HepG2 (cell line): ENCODE measurements around the gene ACACA. TPM values are rescaled to one million over a fixed set of nuclear protein-coding genes. Genes with fewer than 3 reads are reported as not detected.

ENCODE experiments used
- ATAC-seq: fragments of 200-7000 bp; cut with Tn5 transposase; 3 replicates; pipeline ENCODE4 v1.9.1; 2020; ENCODE audit warnings: mild to moderate bottlenecking, moderate library complexity
- BruUV-seq: library from RNA; stranded (reverse); fragments of 400-500 nt; replicated peaks from 2 replicates; lab custom pipeline; 2021; lab: Mats Ljungman, UMichigan
- CTCF ChIA-PET: fragments of 300-600 bp; formaldehyde crosslinking; extraction: SDS; loops from one replicate; lab custom pipeline; 2021; ENCODE audit warnings: low total read pairs, inconsistent platforms, low intra/inter-chr PET ratio; lab: Yijun Ruan, JAX
- POLR2A ChIA-PET: fragments of 350-600 bp; sonication (Branson Sonifier 250); formaldehyde crosslinking; loops from one replicate; lab custom pipeline; 2020; ENCODE audit warnings: antibody characterized with exemption, inconsistent platforms; lab: Yijun Ruan, JAX
- DNase-seq: peaks from one replicate; pipeline ENCODE4 v3.0.0-alpha.2; 2015; ENCODE audit warnings: low spot score
- FAIRE-seq: peaks from 3 replicates; lab custom pipeline; 2011; peaks lifted over from hg19 to GRCh38; lab: Jason Lieb, UNC
- H2AFZ ChIP-seq: one replicate; pipeline ENCODE4 v1.6.1; 2011; ENCODE audit warnings: low read length, inconsistent platforms
- H3K27ac ChIP-seq: fragments of 300-600 bp; 3 replicates; pipeline ENCODE4 v1.8.0; 2011; ENCODE audit warnings: mixed run types, mild to moderate bottlenecking, mixed read lengths, low read length, inconsistent platforms; ENCODE audit not compliant: insufficient read depth; ENCODE audit errors: extremely low read length
- H3K27me3 ChIP-seq, 2 experiments: fragments of 200-600 bp in 1 of 2; 2 replicates in 1 of 2; 3 replicates in 1 of 2; pipeline versions ENCODE4 v1.6.0 to v1.8.0; 2011; ENCODE audit warnings: low read length in 2 of 2, mild to moderate bottlenecking in 2 of 2, moderate library complexity in 2 of 2, inconsistent platforms in 1 of 2; ENCODE audit not compliant: insufficient read depth in 2 of 2, control insufficient read depth in 1 of 2
- H3K36me3 ChIP-seq, 2 experiments: fragments of 200-600 bp in 1 of 2; replicated peaks in 1 of 2; 2 replicates in 1 of 2; 3 replicates in 1 of 2; pipeline versions ENCODE4 v1.5.1 to v1.8.0; 2011; ENCODE audit warnings: low read length in 2 of 2, inconsistent platforms in 1 of 2; ENCODE audit not compliant: insufficient read depth in 2 of 2, control insufficient read depth in 1 of 2
- H3K4me1 ChIP-seq: 2 replicates; pipeline ENCODE4 v1.5.1; 2012; ENCODE audit warnings: low read length, inconsistent platforms; ENCODE audit not compliant: insufficient read depth
- H3K4me2 ChIP-seq: 2 replicates; pipeline ENCODE4 v1.6.0; 2011; ENCODE audit warnings: low read depth, low read length, inconsistent platforms
- H3K4me3 ChIP-seq, 3 experiments: fragments of 200-600 bp in 1 of 3; sonication (generic), shearing (Covaris generic) in 1 of 3; replicated peaks in 1 of 3; 2 replicates each; pipeline ENCODE4 v1.5.1; 2011 to 2016; ENCODE audit warnings: low read length in 3 of 3, inconsistent platforms in 2 of 3, low read depth in 2 of 3, mild to moderate bottlenecking in 2 of 3, control low read depth in 1 of 3, mixed read lengths in 1 of 3; ENCODE audit not compliant: insufficient read depth in 1 of 3
- H3K79me2 ChIP-seq: one replicate; pipeline ENCODE4 v1.6.1; 2011; ENCODE audit warnings: low read length, inconsistent platforms; ENCODE audit not compliant: insufficient read depth
- H3K9ac ChIP-seq: 2 replicates; pipeline ENCODE4 v1.6.0; 2011; ENCODE audit warnings: mild to moderate bottlenecking, low read depth, low read length, inconsistent platforms; ENCODE audit not compliant: insufficient read depth
- H3K9me3 ChIP-seq: 2 replicates; pipeline ENCODE4 v1.5.1; 2012; ENCODE audit warnings: mild to moderate bottlenecking, low read length
- H4K20me1 ChIP-seq: 2 replicates; pipeline ENCODE4 v1.6.0; 2011; ENCODE audit warnings: inconsistent platforms, mild to moderate bottlenecking, low read length, moderate library complexity; ENCODE audit not compliant: insufficient read depth
- ATAD3A ChIP-seq: sonication (generic); formaldehyde crosslinking; IDR thresholded peaks from 2 replicates; pipeline ENCODE4 v1.4.0; 2020; ENCODE audit warnings: missing genetic modification reagents
- GTF2F1 ChIP-seq: fragments of 150-350 bp; IDR thresholded peaks from 2 replicates; pipeline ENCODE4 v1.6.1; 2014; ENCODE audit warnings: low read length
- HOXD1 ChIP-seq: sonication (generic); formaldehyde crosslinking; IDR thresholded peaks from 2 replicates; pipeline ENCODE4 v1.5.0; 2020; ENCODE audit warnings: missing genetic modification reagents
- MEIS1 ChIP-seq: sonication (generic); formaldehyde crosslinking; IDR thresholded peaks from 2 replicates; pipeline ENCODE4 v1.9.0; 2021; ENCODE audit warnings: mild to moderate bottlenecking, missing genetic modification reagents, moderate library complexity, borderline replicate concordance
- RBM22 ChIP-seq: fragments of 200-400 bp; formaldehyde crosslinking; optimal IDR thresholded peaks from 2 replicates; pipeline ENCODE3; 2017; ENCODE audit warnings: mild to moderate bottlenecking, low read length, moderate library complexity
- SP2 ChIP-seq: sonication (generic); formaldehyde crosslinking; IDR thresholded peaks from 2 replicates; pipeline ENCODE4 v1.5.1; 2020; ENCODE audit warnings: mild to moderate bottlenecking, missing genetic modification reagents
- TARDBP ChIP-seq: sonication (generic); formaldehyde crosslinking; IDR thresholded peaks from 2 replicates; pipeline ENCODE4 v1.8.0; 2022; ENCODE audit warnings: mild to moderate bottlenecking, missing genetic modification reagents
- ZBTB20 ChIP-seq: sonication (generic); formaldehyde crosslinking; IDR thresholded peaks from 2 replicates; pipeline ENCODE4 v1.8.1; 2023; ENCODE audit warnings: missing genetic modification reagents, low read depth, mild to moderate bottlenecking, borderline replicate concordance
- ZFP62 ChIP-seq: sonication (generic); formaldehyde crosslinking; IDR thresholded peaks from 2 replicates; pipeline ENCODE4 v1.4.0; 2020; ENCODE audit warnings: missing genetic modification reagents
- ZNF33B ChIP-seq: sonication (generic); formaldehyde crosslinking; IDR thresholded peaks from 2 replicates; pipeline ENCODE4 v1.5.1; 2020; ENCODE audit warnings: mild to moderate bottlenecking, missing genetic modification reagents
- ZNF432 ChIP-seq: sonication (generic); formaldehyde crosslinking; IDR thresholded peaks from 2 replicates; pipeline ENCODE4 v1.5.0; 2020; ENCODE audit warnings: missing genetic modification reagents, mild to moderate bottlenecking, borderline replicate concordance
- ZSCAN12 ChIP-seq: sonication (generic); formaldehyde crosslinking; IDR thresholded peaks from 2 replicates; pipeline ENCODE4 v1.9.0; 2021; ENCODE audit warnings: mild to moderate bottlenecking, missing genetic modification reagents
- WGBS: methylation state at CpG from one replicate; pipeline ENCODE4 v1.1.6; 2017; ENCODE audit warnings: low lambda C conversion rate; 5-methylcytosine and 5-hydroxymethylcytosine counted together
- in situ Hi-C: cut with HindIII; loops from 2 replicates; pipeline ENCODE4 v1.10.0; 2017; ENCODE audit warnings: low pct_unique_long_range_greater_than_20kb; ENCODE audit not compliant: extremely low pct_ligation_motif_present
- intact Hi-C: fragments of 100-400 bp; cut with micrococcal nuclease; formaldehyde crosslinking; loops from one replicate; pipeline ENCODE4 v1.10.0; 2022; ENCODE audit not compliant: unreplicated experiment
- polyA plus RNA-seq, 8 experiments: library from polyadenylated mRNA; depleted of rRNA in 3 of 8; stranded (reverse) in 7 of 8; unstranded in 1 of 8; fragments of >200 nt; fragmentation: Illumina TruSeq in 4 of 8; extraction: Trizol in 4 of 8; gene quantifications; 2 replicates each; pipeline versions ENCODE4 v1.2.1 to v1.2.3, GENCODE V29; 2011 to 2016; ENCODE audit warnings: low read depth in 4 of 8, missing spikeins in 1 of 8, mixed read lengths in 1 of 8; ENCODE audit not compliant: insufficient read depth in 1 of 8
- total RNA-seq, 5 experiments: library from RNA; depleted of rRNA; stranded (reverse); fragments of >200 nt; fragmentation: Illumina TruSeq; extraction: Trizol; gene quantifications; 2 replicates each; pipeline ENCODE4 v1.2.3, GENCODE V29; 2016; ENCODE audit warnings: low read depth in 1 of 5
- TF ChIP-seq, protein P1 (sequence below): sonication (generic); formaldehyde crosslinking; IDR thresholded peaks from 2 replicates; pipeline ENCODE4 v1.5.1; 2020; ENCODE audit warnings: mild to moderate bottlenecking, missing genetic modification reagents, borderline replicate concordance
- TF ChIP-seq, protein P2 (sequence below): sonication (generic); formaldehyde crosslinking; IDR thresholded peaks from 2 replicates; pipeline ENCODE4 v1.5.1; 2020; ENCODE audit warnings: missing genetic modification reagents, mild to moderate bottlenecking, borderline replicate concordance

ACACA gene
- total and polyA plus RNA-seq, 2 of the 13 experiments (the other 11 are each of a cell fraction or from before 2014, with no cell fraction given): 39.2 to 47.2 TPM

DNA sequence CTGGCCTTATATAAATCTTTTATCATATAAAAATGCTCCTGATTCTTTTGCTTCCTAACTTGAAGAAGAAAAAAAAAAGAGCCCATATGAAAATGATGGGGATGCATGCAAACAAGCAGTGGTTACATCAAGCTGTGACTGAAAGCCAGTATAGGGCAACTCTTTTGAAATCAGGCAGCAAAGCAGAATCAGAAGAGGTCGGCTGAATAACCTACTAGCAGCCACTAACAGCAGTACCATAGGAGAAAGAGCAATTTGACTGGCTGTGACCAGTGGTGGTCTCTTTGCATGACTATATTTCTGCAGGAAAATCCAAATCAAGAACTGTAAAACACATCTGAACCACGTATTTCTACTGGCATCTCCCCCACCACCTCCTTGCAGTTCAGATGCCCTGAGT is 192.7 kb downstream of the ACACA start:
- WGBS: 89% methylated on average over 2 of the region's 2 CpGs
- DNase-seq (no peak), ATAC-seq (no peak), FAIRE-seq (no peak)
- BruUV-seq: no TSS peak
- H3K27ac ChIP-seq: no peak overlapping the region
- intact Hi-C loops (no loop called here), in situ Hi-C loops (no loop called here)
- CTCF ChIA-PET: no interaction called here
- no peaks in the 10 kb centered on the region for H3K9me3 ChIP-seq
- POLR2A ChIA-PET: no interaction called here
- no peaks in the 10 kb centered on the region for H3K4me1 ChIP-seq
- H2AFZ ChIP-seq: no peak overlapping the region
- no peak overlapping the region for H3K9ac ChIP-seq
- H3K79me2 ChIP-seq: no peaks in the 10 kb centered on the region
- TF ChIP-seq ATAD3A: no peak
- TF ChIP-seq GTF2F1: no peak
- no peak for TF ChIP-seq RBM22
- TF ChIP-seq HOXD1 (CRISPR knock-in tag): no peak
- TF ChIP-seq, protein P1, sequence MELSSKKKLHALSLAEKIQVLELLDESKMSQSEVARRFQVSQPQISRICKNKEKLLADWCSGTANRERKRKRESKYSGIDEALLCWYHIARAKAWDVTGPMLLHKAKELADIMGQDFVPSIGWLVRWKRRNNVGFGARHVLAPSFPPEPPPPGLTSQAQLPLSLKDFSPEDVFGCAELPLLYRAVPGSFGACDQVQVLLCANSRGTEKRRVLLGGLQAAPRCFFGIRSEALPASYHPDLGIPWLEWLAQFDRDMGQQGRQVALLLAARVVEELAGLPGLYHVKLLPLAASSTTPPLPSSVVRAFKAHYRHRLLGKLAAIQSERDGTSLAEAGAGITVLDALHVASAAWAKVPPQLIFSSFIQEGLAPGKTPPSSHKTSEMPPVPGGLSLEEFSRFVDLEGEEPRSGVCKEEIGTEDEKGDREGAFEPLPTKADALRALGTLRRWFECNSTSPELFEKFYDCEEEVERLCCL: no peak
- no peak for TF ChIP-seq ZNF33B
- TF ChIP-seq TARDBP (CRISPR knock-in tag): no peak
- no peak for TF ChIP-seq ZSCAN12
- TF ChIP-seq, protein P2, sequence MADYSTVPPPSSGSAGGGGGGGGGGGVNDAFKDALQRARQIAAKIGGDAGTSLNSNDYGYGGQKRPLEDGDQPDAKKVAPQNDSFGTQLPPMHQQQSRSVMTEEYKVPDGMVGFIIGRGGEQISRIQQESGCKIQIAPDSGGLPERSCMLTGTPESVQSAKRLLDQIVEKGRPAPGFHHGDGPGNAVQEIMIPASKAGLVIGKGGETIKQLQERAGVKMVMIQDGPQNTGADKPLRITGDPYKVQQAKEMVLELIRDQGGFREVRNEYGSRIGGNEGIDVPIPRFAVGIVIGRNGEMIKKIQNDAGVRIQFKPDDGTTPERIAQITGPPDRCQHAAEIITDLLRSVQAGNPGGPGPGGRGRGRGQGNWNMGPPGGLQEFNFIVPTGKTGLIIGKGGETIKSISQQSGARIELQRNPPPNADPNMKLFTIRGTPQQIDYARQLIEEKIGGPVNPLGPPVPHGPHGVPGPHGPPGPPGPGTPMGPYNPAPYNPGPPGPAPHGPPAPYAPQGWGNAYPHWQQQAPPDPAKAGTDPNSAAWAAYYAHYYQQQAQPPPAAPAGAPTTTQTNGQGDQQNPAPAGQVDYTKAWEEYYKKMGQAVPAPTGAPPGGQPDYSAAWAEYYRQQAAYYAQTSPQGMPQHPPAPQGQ: no peak
- TF ChIP-seq ZNF432 (CRISPR knock-in tag): no peak
- TF ChIP-seq SP2: no peak
- TF ChIP-seq ZBTB20: no peak
- TF ChIP-seq MEIS1 (CRISPR knock-in tag): no peak
- TF ChIP-seq ZFP62 (CRISPR knock-in tag): no peak
- H3K27me3 ChIP-seq: no peaks in the 10 kb centered on the region
- H3K4me2 ChIP-seq: no peak overlapping the region
- H3K4me3 ChIP-seq: no peak overlapping the region
- H4K20me1 ChIP-seq: no peaks in the 10 kb centered on the region
- peaks cover 12 to 75% of the 10 kb centered on the region in 2 experiments for H3K36me3 ChIP-seq
